H9 (cell line): Measurements from ENCODE around the gene TOGARAM2. TPM values are rescaled to one million over a fixed set of nuclear protein-coding genes. Genes with fewer than 3 reads are reported as not detected.

Source experiments
- DNase-seq: peaks from one replicate; pipeline ENCODE4 v3.0.0-alpha.2; 2017
- H2AFZ ChIP-seq: one replicate; pipeline ENCODE4 v1.6.1; 2013; ENCODE audit warnings: mild to moderate bottlenecking, low read length, control low read depth, moderate library complexity
- H2AK5ac ChIP-seq: 2 replicates; pipeline ENCODE4 v1.6.1; 2013; ENCODE audit warnings: low read length, control low read depth, mixed read lengths; ENCODE audit not compliant: insufficient read length
- H2BK120ac ChIP-seq: one replicate; pipeline ENCODE4 v1.6.1; 2013; ENCODE audit warnings: low read depth, mild to moderate bottlenecking, low read length, control low read depth, inconsistent platforms; ENCODE audit not compliant: poor library complexity, severe bottlenecking
- H2BK12ac ChIP-seq: 2 replicates; pipeline ENCODE4 v1.6.1; 2013; ENCODE audit warnings: low read length, control low read depth, mixed read lengths, low read depth; ENCODE audit not compliant: insufficient read length
- H2BK15ac ChIP-seq: 2 replicates; pipeline ENCODE4 v1.6.1; 2013; ENCODE audit warnings: low read depth, low read length, control low read depth
- H2BK20ac ChIP-seq: one replicate; pipeline ENCODE4 v1.6.1; 2013; ENCODE audit warnings: low read depth, mild to moderate bottlenecking, low read length, control low read depth, inconsistent platforms; ENCODE audit not compliant: poor library complexity, severe bottlenecking
- H2BK5ac ChIP-seq: 2 replicates; pipeline ENCODE4 v1.6.1; 2013; ENCODE audit warnings: low read length, control low read depth, mixed read lengths; ENCODE audit not compliant: insufficient read length
- H3K14ac ChIP-seq: 2 replicates; pipeline ENCODE4 v1.6.1; 2013; ENCODE audit warnings: low read length, control low read depth; ENCODE audit not compliant: insufficient read depth
- H3K18ac ChIP-seq: 2 replicates; pipeline ENCODE4 v1.6.1; 2013; ENCODE audit warnings: low read depth, mild to moderate bottlenecking, mixed read lengths, low read length, control low read depth; ENCODE audit not compliant: insufficient read length
- H3K23ac ChIP-seq: 2 replicates; pipeline ENCODE4 v1.6.1; 2013; ENCODE audit warnings: low read length, control low read depth, mixed read lengths, low read depth; ENCODE audit not compliant: insufficient read length
- H3K23me2 ChIP-seq: 2 replicates; pipeline ENCODE4 v1.6.1; 2013; ENCODE audit warnings: low read depth, mild to moderate bottlenecking, mixed read lengths, low read length, control low read depth; ENCODE audit not compliant: insufficient read length, poor library complexity, severe bottlenecking
- H3K27ac ChIP-seq: 2 replicates; pipeline ENCODE4 v1.5.1; 2013; ENCODE audit warnings: low read length, control low read depth, mixed read lengths, low read depth; ENCODE audit not compliant: insufficient read length
- H3K27me3 ChIP-seq: 2 replicates; pipeline ENCODE4 v1.6.1; 2013; ENCODE audit warnings: low read length, control low read depth, inconsistent platforms; ENCODE audit not compliant: insufficient read depth
- H3K4ac ChIP-seq: 2 replicates; pipeline ENCODE4 v1.6.1; 2013; ENCODE audit warnings: low read depth, mild to moderate bottlenecking, control low read depth, inconsistent platforms, low read length, moderate library complexity
- H3K4me1 ChIP-seq: 2 replicates; pipeline ENCODE4 v1.6.1; 2013; ENCODE audit warnings: low read length, control low read depth, inconsistent platforms; ENCODE audit not compliant: insufficient read depth
- H3K4me2 ChIP-seq: 2 replicates; pipeline ENCODE4 v1.6.1; 2013; ENCODE audit warnings: low read length, control low read depth, mixed read lengths; ENCODE audit not compliant: insufficient read length, insufficient read depth
- H3K56ac ChIP-seq: 2 replicates; pipeline ENCODE4 v1.6.1; 2013; ENCODE audit warnings: low read depth, mild to moderate bottlenecking, mixed read lengths, low read length, control low read depth; ENCODE audit not compliant: insufficient read length
- H3K79me1 ChIP-seq: 2 replicates; pipeline ENCODE4 v1.6.1; 2013; ENCODE audit warnings: low read depth, mild to moderate bottlenecking, moderate library complexity, low read length, control low read depth, inconsistent platforms; ENCODE audit not compliant: insufficient read depth, poor library complexity, severe bottlenecking
- H3K79me2 ChIP-seq: 2 replicates; pipeline ENCODE4 v1.6.1; 2013; ENCODE audit warnings: low read length, control low read depth, inconsistent platforms; ENCODE audit not compliant: insufficient read depth
- H3K9ac ChIP-seq: 2 replicates; pipeline ENCODE4 v1.6.1; 2013; ENCODE audit warnings: low read length, control low read depth, mixed read lengths; ENCODE audit not compliant: insufficient read length; ENCODE audit errors: extremely low read depth
- H3K9me3 ChIP-seq: one replicate; pipeline ENCODE4 v1.6.1; 2013; ENCODE audit warnings: low read depth, low read length, inconsistent platforms; ENCODE audit not compliant: control insufficient read depth
- H3T11ph ChIP-seq: one replicate; pipeline ENCODE4 v1.6.1; 2013; ENCODE audit warnings: mild to moderate bottlenecking, low read length, control low read depth, inconsistent platforms
- H4K20me1 ChIP-seq: one replicate; pipeline ENCODE4 v1.6.1; 2013; ENCODE audit not compliant: control insufficient read depth, insufficient read length, insufficient read depth
- H4K5ac ChIP-seq: 2 replicates; pipeline ENCODE4 v1.6.1; 2013; ENCODE audit warnings: low read depth, mild to moderate bottlenecking, mixed read lengths, low read length, control low read depth; ENCODE audit not compliant: insufficient read length
- H4K8ac ChIP-seq: replicated peaks from 2 replicates; pipeline ENCODE4 v1.6.1; 2013; ENCODE audit warnings: low read length, control low read depth, mixed read lengths, low read depth; ENCODE audit not compliant: insufficient read length
- H4K91ac ChIP-seq: 2 replicates; pipeline ENCODE4 v1.6.1; 2013; ENCODE audit warnings: low read depth, mild to moderate bottlenecking, moderate library complexity, mixed read lengths, low read length, control low read depth; ENCODE audit not compliant: insufficient read length
- H3K27ac Mint-ChIP-seq, 3 experiments: 2 replicates in 2 of 3; 3 replicates in 1 of 3; pipeline ENCODE4 v1.8.0; 2020 to 2021; ENCODE audit warnings: mixed read lengths in 3 of 3, mild to moderate bottlenecking in 1 of 3, moderate library complexity in 1 of 3
- H3K27me3 Mint-ChIP-seq: 2 replicates; pipeline ENCODE4 v1.8.0; 2021; ENCODE audit warnings: low read depth, mild to moderate bottlenecking, moderate library complexity, mixed read lengths
- H3K36me3 Mint-ChIP-seq, 3 experiments: 2 replicates in 2 of 3; 3 replicates in 1 of 3; pipeline ENCODE4 v1.8.0; 2020 to 2021; ENCODE audit warnings: low read depth in 3 of 3, mixed read lengths in 3 of 3; ENCODE audit not compliant: insufficient read depth in 1 of 3
- H3K4me1 Mint-ChIP-seq, 2 experiments: 2 replicates each; pipeline ENCODE4 v1.8.0; 2020; ENCODE audit warnings: mixed read lengths in 2 of 2
- H3K4me3 Mint-ChIP-seq, 2 experiments: 2 replicates in 1 of 2; 3 replicates in 1 of 2; pipeline ENCODE4 v1.8.0; 2020 to 2021; ENCODE audit warnings: mild to moderate bottlenecking in 2 of 2, mixed read lengths in 2 of 2, moderate library complexity in 1 of 2
- H3K9me3 Mint-ChIP-seq, 2 experiments: 2 replicates in 1 of 2; 3 replicates in 1 of 2; pipeline ENCODE4 v1.8.0; 2020; ENCODE audit warnings: mild to moderate bottlenecking in 2 of 2, mixed read lengths in 2 of 2, moderate library complexity in 1 of 2
- WGBS: extraction: QIAGEN DNeasy Blood & Tissue Kit; methylation state at CpG from one replicate; pipeline ENCODE4 v1.1.7; 2013; ENCODE audit warnings: missing lambda C conversion rate, low lambda C conversion rate, mixed read lengths; ENCODE audit not compliant: insufficient read length; ENCODE audit errors: extremely low coverage; 5-methylcytosine and 5-hydroxymethylcytosine counted together
- total RNA-seq: library from RNA; stranded (reverse); gene quantifications from 2 replicates; pipeline ENCODE4 v1.2.1, GENCODE V29; 2021
- TF ChIP-seq, protein P1 (sequence below): fragments of 200-600 bp; sonication (generic); conservative IDR thresholded peaks from 3 replicates; pipeline ENCODE4 v1.8.0; 2021; ENCODE audit warnings: antibody characterized with exemption, mild to moderate bottlenecking

Gene TOGARAM2
- total RNA-seq, 1 experiment from 2014 or later, result 0.83 TPM

DNA sequence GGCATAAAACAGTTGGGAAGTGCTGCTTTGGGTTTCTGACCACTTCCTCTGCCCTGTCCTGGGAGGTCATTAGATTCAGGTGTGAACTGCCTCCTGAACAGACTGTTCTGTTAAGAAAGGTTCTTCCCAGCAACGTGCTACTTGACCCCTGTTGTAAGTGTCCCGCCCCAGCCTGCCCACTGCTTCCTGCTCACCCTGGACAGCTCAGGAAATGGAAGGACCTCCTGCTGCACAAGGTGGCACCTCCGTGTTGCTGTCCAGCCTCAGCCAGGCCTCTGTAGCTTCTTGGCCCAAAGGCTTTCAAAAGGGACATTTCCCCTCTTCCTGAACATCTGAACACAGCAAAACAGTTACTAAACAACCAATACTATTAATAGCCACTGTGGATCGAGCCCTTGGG is 5.3 kb downstream of the TOGARAM2 start:
- no peak for DNase-seq
- H3K27me3 ChIP-seq, result no peaks in the 10 kb centered on the region; the same call in 1 of the 2 replicates
- H3K4me3 Mint-ChIP-seq, result no peak overlapping the region
- H3K18ac ChIP-seq, result no peak overlapping the region
- H3K14ac ChIP-seq, result no peak overlapping the region
- no peaks in the 10 kb centered on the region for H3K4me1 ChIP-seq
- H3K4ac ChIP-seq, result no peak overlapping the region
- no peaks in the 10 kb centered on the region for H3K36me3 Mint-ChIP-seq
- H3K9ac ChIP-seq, result no peak overlapping the region
- H3K23me2 ChIP-seq, result no peaks in the 10 kb centered on the region
- no peak overlapping the region for H3K23ac ChIP-seq
- WGBS, result no CpG with 5 or more reads among the region's 4 CpGs
- peak overlapping the region in 2 of 3 experiments; percentile 52 to 64; a peak in 1 of 7 replicates for H3K27ac Mint-ChIP-seq
- no peak overlapping the region for H2BK120ac ChIP-seq
- H3T11ph ChIP-seq, result no peak overlapping the region
- no peak overlapping the region for H2AK5ac ChIP-seq
- no peaks in the 10 kb centered on the region for H3K79me1 ChIP-seq
- no peak overlapping the region for H2BK12ac ChIP-seq
- H3K27me3 Mint-ChIP-seq, result no peaks in the 10 kb centered on the region; the same call in none of the 2 replicates
- H3K27ac ChIP-seq, result no peak overlapping the region
- no peak overlapping the region for H2BK15ac ChIP-seq
- no peak overlapping the region for H4K91ac ChIP-seq
- no peaks in the 10 kb centered on the region for H3K79me2 ChIP-seq
- H4K8ac ChIP-seq, result no peak overlapping the region
- no peak overlapping the region for H4K5ac ChIP-seq
- no peaks in the 10 kb centered on the region for H3K9me3 ChIP-seq
- H3K4me2 ChIP-seq, result no peak overlapping the region
- H3K4me1 Mint-ChIP-seq, result no peaks in the 10 kb centered on the region; a peak in 1 of 4 replicates
- no peak overlapping the region for H2BK5ac ChIP-seq
- H3K9me3 Mint-ChIP-seq, result no peaks in the 10 kb centered on the region
- H2BK20ac ChIP-seq, result no peak overlapping the region
- no peak overlapping the region for H3K56ac ChIP-seq
- no peak overlapping the region for H2AFZ ChIP-seq
- H4K20me1 ChIP-seq, result no peaks in the 10 kb centered on the region
- TF ChIP-seq, protein P1, sequence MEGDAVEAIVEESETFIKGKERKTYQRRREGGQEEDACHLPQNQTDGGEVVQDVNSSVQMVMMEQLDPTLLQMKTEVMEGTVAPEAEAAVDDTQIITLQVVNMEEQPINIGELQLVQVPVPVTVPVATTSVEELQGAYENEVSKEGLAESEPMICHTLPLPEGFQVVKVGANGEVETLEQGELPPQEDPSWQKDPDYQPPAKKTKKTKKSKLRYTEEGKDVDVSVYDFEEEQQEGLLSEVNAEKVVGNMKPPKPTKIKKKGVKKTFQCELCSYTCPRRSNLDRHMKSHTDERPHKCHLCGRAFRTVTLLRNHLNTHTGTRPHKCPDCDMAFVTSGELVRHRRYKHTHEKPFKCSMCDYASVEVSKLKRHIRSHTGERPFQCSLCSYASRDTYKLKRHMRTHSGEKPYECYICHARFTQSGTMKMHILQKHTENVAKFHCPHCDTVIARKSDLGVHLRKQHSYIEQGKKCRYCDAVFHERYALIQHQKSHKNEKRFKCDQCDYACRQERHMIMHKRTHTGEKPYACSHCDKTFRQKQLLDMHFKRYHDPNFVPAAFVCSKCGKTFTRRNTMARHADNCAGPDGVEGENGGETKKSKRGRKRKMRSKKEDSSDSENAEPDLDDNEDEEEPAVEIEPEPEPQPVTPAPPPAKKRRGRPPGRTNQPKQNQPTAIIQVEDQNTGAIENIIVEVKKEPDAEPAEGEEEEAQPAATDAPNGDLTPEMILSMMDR, result no peak
